CD8-positive, alpha-beta memory T cell (primary cell): ENCODE data around the gene LDLRAD1. TPM values are rescaled to one million over a fixed set of nuclear protein-coding genes. Genes with fewer than 3 reads are reported as not detected.
"Not testable (repeated sequence)": the region's sequence is repeated elsewhere in the genome, so short reads cannot be mapped to it uniquely, and the experiment has no call there.

Experiments used
- CTCF ChIA-PET: fragments of 350-600 bp; sonication (Branson Sonifier 250); formaldehyde crosslinking; loops from one replicate; lab custom pipeline; 2021; ENCODE audit warnings: antibody characterized with exemption; lab: Charles Lee
- POLR2A ChIA-PET: fragments of 350-600 bp; sonication (Branson Sonifier 250); formaldehyde crosslinking; loops from one replicate; lab custom pipeline; 2021; ENCODE audit warnings: antibody characterized with exemption; lab: Charles Lee
- DNase-seq, 5 donors: peaks; one replicate each; pipeline versions ENCODE4 v3.0.0 to v3.0.0-alpha.2; 2020 to 2022; ENCODE audit warnings: mixed read lengths in 1 of 5
- H3K27ac ChIP-seq: one replicate; pipeline ENCODE4 v1.7.0; 2013; ENCODE audit warnings: low read depth, mild to moderate bottlenecking, low read length, moderate library complexity
- H3K27me3 ChIP-seq: 2 replicates; pipeline ENCODE4 v1.7.0; 2013; ENCODE audit warnings: low read length, mild to moderate bottlenecking; ENCODE audit not compliant: insufficient read depth, poor library complexity, severe bottlenecking
- H3K36me3 ChIP-seq: 2 replicates; pipeline ENCODE4 v1.7.0; 2013; ENCODE audit warnings: mild to moderate bottlenecking, low read length, moderate library complexity; ENCODE audit not compliant: insufficient read depth
- H3K4me1 ChIP-seq: 2 replicates; pipeline ENCODE4 v1.7.0; 2013; ENCODE audit warnings: mild to moderate bottlenecking, low read length, moderate library complexity; ENCODE audit not compliant: insufficient read depth
- H3K4me3 ChIP-seq: 2 replicates; pipeline ENCODE4 v1.7.0; 2013; ENCODE audit warnings: mild to moderate bottlenecking, low read length
- H3K9me3 ChIP-seq: 2 replicates; pipeline ENCODE4 v1.7.0; 2013; ENCODE audit warnings: mild to moderate bottlenecking, low read length
- H3K27ac Mint-ChIP-seq, 8 donors: one replicate each; pipeline ENCODE4 v1.8.0; 2020 to 2021; ENCODE audit warnings: mixed read lengths in 8 of 8, mild to moderate bottlenecking in 6 of 8, inconsistent platforms in 3 of 8, moderate library complexity in 3 of 8
- H3K27me3 Mint-ChIP-seq, 2 donors: one replicate each; pipeline ENCODE4 v1.8.0; 2020 to 2021; ENCODE audit warnings: mixed read lengths in 2 of 2, mild to moderate bottlenecking in 1 of 2, moderate library complexity in 1 of 2
- H3K36me3 Mint-ChIP-seq, 3 donors: one replicate each; pipeline ENCODE4 v1.8.0; 2020 to 2021; ENCODE audit warnings: mixed read lengths in 3 of 3, inconsistent platforms in 1 of 3, mild to moderate bottlenecking in 1 of 3
- H3K4me1 Mint-ChIP-seq, 3 donors: one replicate each; pipeline ENCODE4 v1.8.0; 2020 to 2021; ENCODE audit warnings: mixed read lengths in 3 of 3, inconsistent platforms in 1 of 3, mild to moderate bottlenecking in 1 of 3
- H3K4me3 Mint-ChIP-seq, 7 donors: one replicate each; pipeline ENCODE4 v1.8.0; 2020 to 2021; ENCODE audit warnings: mixed read lengths in 7 of 7, mild to moderate bottlenecking in 6 of 7, moderate library complexity in 4 of 7, inconsistent platforms in 2 of 7
- H3K9me3 Mint-ChIP-seq, 5 donors: one replicate each; pipeline ENCODE4 v1.8.0; 2020 to 2022; ENCODE audit warnings: mixed read lengths in 5 of 5, mild to moderate bottlenecking in 3 of 5, moderate library complexity in 2 of 5, inconsistent platforms in 1 of 5
- polyA plus RNA-seq: library from polyadenylated mRNA; unstranded; fragments of 300-500 nt; fragmentation: Illumina TruSeq; gene quantifications from one replicate; pipeline ENCODE4 v1.2.3, GENCODE V29; 2021
- total RNA-seq, 2 experiments: library from RNA; stranded (reverse); gene quantifications; one replicate each; pipeline ENCODE4 v1.2.3, GENCODE V29; 2021

The LDLRAD1 gene
- total and polyA plus RNA-seq, 3 experiments from 2014 or later = not detected

DNA sequence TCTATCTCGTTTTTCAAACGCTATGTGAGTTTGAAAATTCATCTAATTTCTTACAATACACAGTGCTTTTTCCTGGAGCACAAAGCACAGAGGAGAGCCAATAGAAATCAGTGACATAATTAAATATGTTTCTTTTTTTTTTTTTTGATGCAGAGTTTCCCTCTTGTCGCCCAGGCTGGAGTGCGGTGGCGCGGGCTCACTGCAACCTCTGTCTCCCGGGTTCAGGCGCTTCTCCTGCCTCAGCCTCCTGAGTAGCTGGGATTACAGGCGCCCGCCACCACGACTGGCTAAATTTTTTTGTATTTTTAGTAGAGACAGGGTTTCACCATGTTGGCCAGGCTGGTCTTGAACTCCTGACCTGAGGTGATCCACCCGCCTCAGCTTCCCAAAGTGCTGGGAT is 32.4 kb upstream of the LDLRAD1 start:
- POLR2A ChIA-PET = interaction anchor here (0.8 kb wide), 1 partner anchor 357 kb away, joined by 3 read pairs; no protein-coding TSS in a partner anchor
- Mint-ChIP-seq H3K36me3 (peaks cover 0 to 24% (median 2%) of the 10 kb centered on the region in 3 donors), H3K4me3 (peak overlapping the region in 4 of 7 donors; percentile 26 to 66 (median 46)), H3K4me1 (peaks cover 47 to 65% (median 61%) of the 10 kb centered on the region in 3 donors)
- peaks cover 57% of the 10 kb centered on the region for H3K4me1 ChIP-seq
- CTCF ChIA-PET, H3K9me3 Mint-ChIP-seq, H3K27ac Mint-ChIP-seq, H3K27ac ChIP-seq, H3K4me3 ChIP-seq, H3K9me3 ChIP-seq, H3K27me3 ChIP-seq, H3K27me3 Mint-ChIP-seq, H3K36me3 ChIP-seq, DNase-seq: not testable (repeated sequence)

DNA sequence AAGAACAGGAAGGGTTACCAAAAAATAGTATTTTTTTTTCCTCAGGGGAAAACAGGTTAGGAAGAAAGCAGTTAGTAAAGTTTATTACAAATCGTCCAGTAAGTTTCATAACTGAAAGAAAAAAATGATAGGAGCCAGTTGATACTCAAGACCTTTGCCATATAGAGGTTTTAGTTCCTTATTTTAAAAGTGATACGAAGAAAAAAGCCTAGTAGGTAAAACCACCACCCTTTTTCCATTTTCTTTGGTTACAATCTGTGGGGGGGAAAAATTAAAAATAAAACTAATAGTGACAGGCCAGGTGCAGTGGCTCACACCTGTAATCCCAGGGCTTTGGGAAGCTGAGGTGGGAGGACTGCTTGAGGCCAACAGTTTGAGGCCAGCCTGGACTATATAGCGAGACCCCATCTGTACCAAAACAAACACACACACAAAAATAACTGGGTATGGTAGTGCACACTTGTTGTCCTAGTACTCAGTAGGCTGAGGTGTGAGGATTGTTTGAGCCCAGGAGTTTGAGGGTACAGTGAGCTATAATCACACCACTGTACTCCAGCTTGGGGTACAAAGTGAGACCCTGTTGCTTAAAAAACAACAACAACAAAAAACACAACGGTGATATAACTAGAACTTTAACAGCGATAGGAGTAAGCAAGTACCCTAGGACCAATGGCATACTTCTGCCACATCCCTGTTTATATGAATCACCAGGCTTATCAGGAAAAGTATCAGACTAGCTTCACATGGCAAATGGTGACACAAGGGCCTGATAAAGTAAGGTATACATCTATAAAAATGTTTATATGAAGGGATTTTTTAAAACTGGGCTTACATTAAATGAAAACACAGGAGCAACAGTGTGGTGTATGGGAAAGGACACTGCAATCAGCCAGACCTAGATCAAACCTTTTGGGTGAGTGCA is 29.7 kb upstream of the LDLRAD1 start:
- ChIA-PET CTCF (no interaction called here), POLR2A (no interaction called here)
- Mint-ChIP-seq H3K36me3 (peaks cover 0 to 48% (median 2%) of the 10 kb centered on the region in 3 donors), H3K4me3 (peak overlapping the region in 5 of 7 donors; percentile 7 to 39 (median 15)), H3K9me3 (no peaks in the 10 kb centered on the region), H3K4me1 (peaks cover 45 to 63% (median 53%) of the 10 kb centered on the region in 3 donors), H3K27me3 (no peaks in the 10 kb centered on the region), H3K27ac (peak overlapping the region in 7 of 8 donors; percentile 3 to 66 (median 33))
- Histone ChIP-seq H3K27me3 (no peaks in the 10 kb centered on the region), H3K27ac (no peak overlapping the region), H3K9me3 (no peaks in the 10 kb centered on the region), H3K36me3 (peaks cover 6% of the 10 kb centered on the region), H3K4me3 (no peak overlapping the region), H3K4me1 (peaks cover 41% of the 10 kb centered on the region)
- no peak for DNase-seq

DNA sequence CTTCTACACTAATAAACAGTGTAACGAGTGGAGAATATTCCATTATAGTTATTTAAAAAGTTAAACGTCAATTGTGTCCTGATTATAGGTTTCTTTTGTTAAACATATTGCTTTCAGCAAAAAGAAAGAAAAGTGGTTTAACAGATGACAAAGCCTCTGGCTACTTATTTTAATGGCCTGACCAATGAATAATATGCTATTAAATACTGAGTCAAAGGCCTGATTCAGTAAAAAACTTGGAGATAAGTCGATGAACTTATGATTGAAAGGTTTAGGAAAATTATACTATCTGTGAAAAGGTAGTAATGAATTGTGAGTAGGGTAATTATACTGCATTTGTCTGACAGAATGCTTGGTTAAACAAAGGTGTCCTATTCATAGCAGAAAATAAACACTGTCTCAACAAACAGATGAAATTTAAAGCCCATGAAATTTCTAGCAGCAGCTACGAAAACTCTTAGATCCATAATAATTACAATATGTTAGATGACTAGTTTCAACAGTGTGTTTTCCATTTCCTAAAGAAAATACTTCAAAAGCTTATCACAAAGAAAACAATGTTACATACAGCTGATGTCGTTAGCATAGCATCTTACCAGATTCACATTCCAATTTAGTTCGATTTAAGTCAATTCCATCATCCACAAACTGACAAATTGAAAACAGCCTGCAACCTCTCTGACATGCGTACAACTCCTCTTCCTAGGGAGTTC is 28.8 kb upstream of the LDLRAD1 start:
- ChIA-PET POLR2A (no interaction called here), CTCF (no interaction called here)
- Histone ChIP-seq H3K27me3 (no peaks in the 10 kb centered on the region), H3K36me3 (peaks cover 15% of the 10 kb centered on the region), H3K4me1 (peaks cover 38% of the 10 kb centered on the region), H3K9me3 (no peaks in the 10 kb centered on the region), H3K4me3 (no peak overlapping the region), H3K27ac (no peak overlapping the region)
- H3K4me3 Mint-ChIP-seq = peak overlapping the region in 2 of 7 donors; percentile 14 to 39
- peaks cover 0 to 56% (median 2%) of the 10 kb centered on the region in 3 donors for H3K36me3 Mint-ChIP-seq
- H3K27ac Mint-ChIP-seq = peak overlapping the region in 6 of 8 donors; percentile 3 to 66 (median 28)
- no peak for DNase-seq
- no peaks in the 10 kb centered on the region for H3K9me3 Mint-ChIP-seq
- H3K4me1 Mint-ChIP-seq = peaks cover 45 to 63% (median 53%) of the 10 kb centered on the region in 3 donors
- H3K27me3 Mint-ChIP-seq = no peaks in the 10 kb centered on the region

DNA sequence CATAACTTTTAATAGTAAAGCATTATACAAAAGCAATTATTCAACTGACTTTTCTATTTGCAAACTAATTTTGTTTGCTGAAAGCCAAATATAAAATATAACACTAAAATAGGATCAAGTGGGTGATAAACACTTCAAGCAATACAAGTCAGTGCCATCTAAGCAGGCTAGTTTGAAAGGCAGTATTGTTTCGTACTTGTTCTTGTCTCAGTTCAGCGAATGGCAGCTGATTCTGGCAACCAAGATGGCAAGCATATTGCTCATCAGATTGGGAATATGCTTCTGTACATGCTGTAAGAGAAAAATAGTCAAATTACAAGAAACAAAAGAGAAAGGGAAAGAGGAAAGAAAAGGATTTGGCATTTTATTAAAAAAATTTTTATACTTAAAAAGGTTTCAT is 27.5 kb upstream of the LDLRAD1 start:
- Histone ChIP-seq H3K27me3 (no peaks in the 10 kb centered on the region), H3K4me1 (peaks cover 27% of the 10 kb centered on the region), H3K4me3 (no peak overlapping the region), H3K9me3 (no peaks in the 10 kb centered on the region), H3K36me3 (peaks cover 27% of the 10 kb centered on the region), H3K27ac (no peak overlapping the region)
- Mint-ChIP-seq H3K9me3 (no peaks in the 10 kb centered on the region), H3K36me3 (peaks cover 0 to 69% (median 2%) of the 10 kb centered on the region in 3 donors), H3K4me3 (peak overlapping the region in 1 of 7 donors; percentile 21), H3K4me1 (peaks cover 43 to 59% (median 53%) of the 10 kb centered on the region in 3 donors), H3K27ac (peak overlapping the region in 2 of 8 donors; percentile 1 to 76), H3K27me3 (no peaks in the 10 kb centered on the region)
- ChIA-PET POLR2A (no interaction called here), CTCF (interaction anchor here (0.9 kb wide), 1 partner anchor 65 kb away, joined by 3 read pairs; no protein-coding TSS in a partner anchor)
- no peak for DNase-seq

DNA sequence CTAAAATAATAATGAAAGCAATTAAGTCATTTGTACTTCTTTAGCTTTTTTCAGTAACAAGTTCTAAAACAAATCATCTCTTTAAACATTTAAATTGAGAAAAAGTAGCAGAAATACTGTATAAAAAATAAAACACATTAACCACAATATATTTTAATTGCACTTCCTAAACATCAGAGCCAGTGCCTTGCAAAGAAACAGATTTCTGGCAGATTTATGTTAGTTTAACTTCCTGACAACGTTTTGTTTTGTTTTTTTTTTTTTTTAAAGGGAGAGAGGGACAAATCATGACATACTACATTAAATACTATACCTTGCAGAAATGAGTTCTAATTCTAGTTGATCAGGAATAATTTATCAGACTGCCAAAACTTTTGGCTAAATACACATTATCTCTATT is 23.8 kb upstream of the LDLRAD1 start:
- CTCF ChIA-PET = interaction anchor here (1.0 kb wide), 1 partner anchor 10 kb away, joined by 3 read pairs; no protein-coding TSS in a partner anchor
- Mint-ChIP-seq H3K9me3 (no peaks in the 10 kb centered on the region), H3K27ac (peak overlapping the region in 1 of 8 donors; percentile 41)

DNA sequence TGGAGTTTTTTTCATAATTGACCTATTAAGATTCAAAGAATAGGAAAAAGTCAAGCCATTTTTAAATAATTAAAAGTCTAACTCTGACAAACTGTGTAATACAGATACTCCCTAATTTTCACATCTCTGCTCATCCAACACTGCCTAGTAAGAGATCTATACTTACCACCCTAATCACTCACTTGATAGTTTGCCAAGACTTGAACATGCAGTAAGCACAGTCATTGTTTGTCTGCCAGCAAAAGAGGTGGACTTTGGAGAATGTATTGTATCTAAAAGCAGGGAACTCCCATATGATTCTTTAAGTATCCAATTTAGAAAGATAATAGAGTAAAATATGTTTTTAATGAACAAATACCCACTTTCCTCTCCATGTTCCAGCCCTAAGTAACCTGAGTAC is 19.5 kb upstream of the LDLRAD1 start:
- no peak for DNase-seq
- H3K36me3 ChIP-seq = peaks cover 43% of the 10 kb centered on the region
- no peaks in the 10 kb centered on the region for H3K27me3 ChIP-seq
- H3K4me1 ChIP-seq = no peaks in the 10 kb centered on the region
- ChIA-PET CTCF (no interaction called here), POLR2A (no interaction called here)
- Mint-ChIP-seq H3K9me3 (no peaks in the 10 kb centered on the region), H3K27ac (peak overlapping the region in 5 of 8 donors; percentile 9 to 85 (median 19)), H3K4me1 (peaks cover 0 to 16% (median 10%) of the 10 kb centered on the region in 3 donors), H3K36me3 (peaks cover 0 to 85% (median 19%) of the 10 kb centered on the region in 3 donors), H3K27me3 (no peaks in the 10 kb centered on the region), H3K4me3 (no peak overlapping the region)
- no peaks in the 10 kb centered on the region for H3K9me3 ChIP-seq
- no peak overlapping the region for H3K4me3 ChIP-seq
- no peak overlapping the region for H3K27ac ChIP-seq

More for the DNA sequence above, 23.8 kb upstream of the LDLRAD1 start:
- no peaks in the 10 kb centered on the region for H3K4me1 ChIP-seq
- POLR2A ChIA-PET = interaction anchor here (1.4 kb wide), 1 partner anchor 11 kb away, joined by 5 read pairs; the partner anchor contains the start of genes TCEANC2 and TMEM59
- peaks cover 25 to 33% (median 26%) of the 10 kb centered on the region in 3 donors for H3K4me1 Mint-ChIP-seq
- no peak overlapping the region for H3K4me3 ChIP-seq
- H3K36me3 ChIP-seq = peaks cover 31% of the 10 kb centered on the region
- H3K27ac ChIP-seq = no peak overlapping the region
- no peak for DNase-seq
- H3K36me3 Mint-ChIP-seq = peaks cover 0 to 86% (median 13%) of the 10 kb centered on the region in 3 donors
- no peaks in the 10 kb centered on the region for H3K9me3 ChIP-seq
- H3K27me3 Mint-ChIP-seq = no peaks in the 10 kb centered on the region
- no peak overlapping the region for H3K4me3 Mint-ChIP-seq
- no peaks in the 10 kb centered on the region for H3K27me3 ChIP-seq

DNA sequence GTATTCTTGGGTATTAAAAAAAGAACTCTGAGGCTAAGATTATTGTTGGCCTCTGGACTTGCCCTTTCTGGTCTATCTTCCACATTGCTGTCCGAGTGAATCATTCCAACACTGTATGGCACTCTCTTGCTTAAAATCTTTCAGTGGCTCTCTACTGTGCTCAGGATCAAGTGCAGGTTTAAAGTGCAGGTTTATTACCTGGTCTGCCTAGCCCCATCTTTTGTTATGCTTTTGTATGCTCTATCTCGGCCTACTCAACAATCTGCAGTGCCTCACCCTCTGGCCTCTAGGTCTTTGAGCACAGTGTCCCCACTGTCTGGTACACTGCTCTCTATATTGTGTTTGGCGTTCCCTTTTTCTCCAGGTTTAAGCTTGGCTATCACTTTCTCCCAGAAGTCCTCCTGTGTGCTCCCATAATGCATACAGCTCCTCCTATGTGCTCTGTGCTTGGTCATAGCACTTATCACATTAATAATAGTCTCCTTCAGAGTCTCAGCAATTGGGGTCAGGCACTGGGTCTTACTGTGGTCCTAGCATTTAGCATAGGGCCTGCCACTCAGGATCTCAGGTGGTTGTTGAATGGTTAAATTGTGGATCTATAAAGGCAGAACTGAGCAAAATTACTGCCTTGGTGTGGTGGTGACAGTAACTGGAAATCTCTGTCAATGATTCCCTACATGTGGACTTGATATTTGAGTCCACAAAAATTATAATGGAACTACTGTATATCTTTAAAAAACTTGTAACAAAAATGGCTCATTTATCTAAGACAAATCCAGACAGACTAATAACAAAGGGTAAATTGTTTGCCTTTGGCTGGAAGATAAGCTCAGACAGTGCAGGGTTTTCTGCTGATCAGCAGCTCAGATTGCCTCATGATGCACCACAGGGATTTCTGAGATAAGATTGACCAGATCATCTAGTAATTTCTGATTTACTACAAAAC is 10.6 kb upstream of the LDLRAD1 start:
- Mint-ChIP-seq H3K27ac (peak overlapping the region in 6 of 8 donors; percentile 10 to 77 (median 36)), H3K27me3 (no peaks in the 10 kb centered on the region), H3K4me3 (no peak overlapping the region), H3K9me3 (no peaks in the 10 kb centered on the region), H3K36me3 (peaks cover 0 to 51% (median 12%) of the 10 kb centered on the region in 3 donors), H3K4me1 (no peaks in the 10 kb centered on the region)
- Histone ChIP-seq H3K4me3 (no peak overlapping the region), H3K27me3 (no peaks in the 10 kb centered on the region), H3K4me1 (no peaks in the 10 kb centered on the region), H3K36me3 (peaks cover 6% of the 10 kb centered on the region), H3K27ac (no peak overlapping the region), H3K9me3 (no peaks in the 10 kb centered on the region)
- no peak for DNase-seq
- ChIA-PET CTCF (no interaction called here), POLR2A (interaction anchor here (0.8 kb wide), 1 partner anchor 28 kb away, joined by 3 read pairs; no protein-coding TSS in a partner anchor)
